ENCODE results near the gene GRID1.

Gene GRID1

GRCh38 chr10:85618841-85619240 is 747.8 kb downstream of the GRID1 start:
- in situ Hi-C loops (cut with MboI; ENCODE audit: low sequenced_read_pairs): no loop called here

- in situ Hi-C loops (cut with MboI; ENCODE audit: low sequenced_read_pairs): no loop called here
These were observed 748.6 kb downstream of the GRID1 start for GRCh38 chr10:85617751-85618546.

GRCh38 chr10:85615556-85615955 is 751.0 kb downstream of the GRID1 start:
- in situ Hi-C loops (cut with MboI; ENCODE audit: low sequenced_read_pairs): no loop called here

- in situ Hi-C loops (cut with MboI; ENCODE audit: low sequenced_read_pairs): no loop called here
These were observed 751.6 kb downstream of the GRID1 start for GRCh38 chr10:85614981-85615380.

GRCh38 chr10:85614566-85614965 is 752.0 kb downstream of the GRID1 start:
- in situ Hi-C loops (cut with MboI; ENCODE audit: low sequenced_read_pairs): no loop called here

- in situ Hi-C loops (cut with MboI; ENCODE audit: low sequenced_read_pairs): no loop called here
These were observed 753.2 kb downstream of the GRID1 start for GRCh38 chr10:85613391-85613790.

GRCh38 chr10:85612833-85613232 is 753.8 kb downstream of the GRID1 start:
- in situ Hi-C loops (cut with MboI; ENCODE audit: low sequenced_read_pairs): no loop called here

GRCh38 chr10:85612378-85612775 is 754.2 kb downstream of the GRID1 start:
- in situ Hi-C loops (cut with MboI; ENCODE audit: low sequenced_read_pairs): no loop called here

- in situ Hi-C loops (cut with MboI; ENCODE audit: low sequenced_read_pairs): no loop called here
These were observed 754.7 kb downstream of the GRID1 start for GRCh38 chr10:85611746-85612377.

- in situ Hi-C loops (cut with MboI; ENCODE audit: low sequenced_read_pairs): no loop called here
These were observed 755.4 kb downstream of the GRID1 start for GRCh38 chr10:85611093-85611740.

- in situ Hi-C loops (cut with MboI; ENCODE audit: low sequenced_read_pairs): no loop called here
These were observed 756.1 kb downstream of the GRID1 start for GRCh38 chr10:85610381-85611092.

GRCh38 chr10:85609509-85609908 is 757.1 kb downstream of the GRID1 start:
- in situ Hi-C loops (cut with MboI; ENCODE audit: low sequenced_read_pairs): no loop called here

- in situ Hi-C loops (cut with MboI; ENCODE audit: low sequenced_read_pairs): no loop called here
These were observed 757.9 kb downstream of the GRID1 start for GRCh38 chr10:85608706-85609105.

- in situ Hi-C loops (cut with MboI; ENCODE audit: low sequenced_read_pairs): no loop called here
These were observed 759.4 kb downstream of the GRID1 start for GRCh38 chr10:85607043-85607695.

- in situ Hi-C loops (cut with MboI; ENCODE audit: low sequenced_read_pairs): no loop called here
These were observed 760.2 kb downstream of the GRID1 start for GRCh38 chr10:85606401-85606800.

GRCh38 chr10:85604884-85605283 is 761.7 kb downstream of the GRID1 start:
- in situ Hi-C loops (cut with MboI; ENCODE audit: low sequenced_read_pairs): no loop called here

- in situ Hi-C loops (cut with MboI; ENCODE audit: low sequenced_read_pairs): no loop called here
These were observed 762.4 kb downstream of the GRID1 start for GRCh38 chr10:85604136-85604725.

- in situ Hi-C loops (cut with MboI; ENCODE audit: low sequenced_read_pairs): no loop called here
These were observed 763.2 kb downstream of the GRID1 start for GRCh38 chr10:85603151-85603940.

- in situ Hi-C loops (cut with MboI; ENCODE audit: low sequenced_read_pairs): no loop called here
These were observed 763.9 kb downstream of the GRID1 start for GRCh38 chr10:85602713-85603112.

- in situ Hi-C loops (cut with MboI; ENCODE audit: low sequenced_read_pairs): no loop called here
These were observed 764.3 kb downstream of the GRID1 start for GRCh38 chr10:85602306-85602705.

All from hTERT RPE-1 (cell line).